Endothelial cell (in vitro differentiated cells): ENCODE results near the gene GEN1. TPM values are rescaled to one million over a fixed set of nuclear protein-coding genes. Genes with fewer than 3 reads are reported as not detected.

Experiments used
- DNase-seq: peaks from one replicate; pipeline ENCODE4 v3.0.0; 2021; ENCODE audit warnings: low spot score
- H3K27ac Mint-ChIP-seq: one replicate; pipeline ENCODE4 v1.8.0; 2021; ENCODE audit warnings: mixed read lengths, inconsistent platforms; ENCODE audit not compliant: unreplicated experiment
- H3K27me3 Mint-ChIP-seq: one replicate; pipeline ENCODE4 v1.8.0; 2021; ENCODE audit warnings: mild to moderate bottlenecking, moderate library complexity, mixed read lengths, inconsistent platforms; ENCODE audit not compliant: unreplicated experiment
- H3K36me3 Mint-ChIP-seq: one replicate; pipeline ENCODE4 v1.8.0; 2021; ENCODE audit warnings: mild to moderate bottlenecking, low read depth, mixed read lengths, inconsistent platforms; ENCODE audit not compliant: unreplicated experiment
- H3K4me1 Mint-ChIP-seq: one replicate; pipeline ENCODE4 v1.8.0; 2021; ENCODE audit warnings: mild to moderate bottlenecking, mixed read lengths, inconsistent platforms; ENCODE audit not compliant: unreplicated experiment
- H3K4me3 Mint-ChIP-seq: one replicate; pipeline ENCODE4 v1.8.0; 2021; ENCODE audit warnings: mild to moderate bottlenecking, mixed read lengths, inconsistent platforms; ENCODE audit not compliant: unreplicated experiment
- H3K9me3 Mint-ChIP-seq: one replicate; pipeline ENCODE4 v1.8.0; 2021; ENCODE audit warnings: mixed read lengths, inconsistent platforms; ENCODE audit not compliant: unreplicated experiment
- CTCF ChIP-seq: fragments of 200-600 bp; sonication (generic); IDR thresholded peaks from one replicate; pipeline ENCODE4 v1.5.0; 2021; ENCODE audit warnings: antibody characterized with exemption; ENCODE audit not compliant: unreplicated experiment
- total RNA-seq: library from RNA; stranded (reverse); fragmentation: NEBNext Ultra II Directional; extraction: Animal tissue kit (Norgen Biotek cat#: 25700); gene quantifications from one replicate; pipeline ENCODE4 v1.2.1, GENCODE V29; 2021; ENCODE audit not compliant: unreplicated experiment

Gene GEN1
- total RNA-seq, 1 donor from 2014 or later: 12.3 TPM

DNA sequence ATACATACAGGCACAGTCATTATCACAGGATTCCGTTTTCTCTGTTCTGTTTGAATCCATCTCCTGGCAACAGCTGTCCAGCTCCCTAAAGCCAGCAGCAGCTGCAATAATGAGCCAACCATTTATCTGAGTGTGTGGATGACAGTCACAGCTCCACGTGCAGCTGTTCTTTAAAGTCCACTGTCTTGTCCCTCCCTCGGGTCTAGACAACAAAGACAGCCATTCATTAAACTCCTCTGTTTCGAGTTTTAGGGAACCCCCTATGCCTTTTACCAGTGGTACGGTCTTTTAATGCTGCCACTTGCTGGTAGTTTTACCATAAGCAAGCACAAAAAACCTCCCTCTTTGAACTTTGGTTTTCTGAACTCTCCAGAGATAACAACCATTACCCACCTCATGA is 46.3 kb downstream of the GEN1 start:
- no peak for DNase-seq
- H3K27ac Mint-ChIP-seq: no peak overlapping the region
- peaks cover 3% of the 10 kb centered on the region for H3K27me3 Mint-ChIP-seq
- no peak for TF ChIP-seq CTCF
- no peaks in the 10 kb centered on the region for H3K36me3 Mint-ChIP-seq
- no peak overlapping the region for H3K4me3 Mint-ChIP-seq
- peaks cover 4% of the 10 kb centered on the region for H3K4me1 Mint-ChIP-seq
- no peaks in the 10 kb centered on the region for H3K9me3 Mint-ChIP-seq

- H3K9me3 Mint-ChIP-seq: no peaks in the 10 kb centered on the region
- DNase-seq: no peak
- no peak overlapping the region for H3K4me3 Mint-ChIP-seq
Observed at GRCh38 chr2:17800693-17801458, 46.9 kb downstream of the GEN1 start.

GRCh38 chr2:17803497-17803896 is 49.6 kb downstream of the GEN1 start:
- Mint-ChIP-seq H3K4me1 (peaks cover 4% of the 10 kb centered on the region), H3K4me3 (no peak overlapping the region), H3K9me3 (no peaks in the 10 kb centered on the region), H3K27ac (no peak overlapping the region), H3K36me3 (no peaks in the 10 kb centered on the region), H3K27me3 (peaks cover 2% of the 10 kb centered on the region)
- DNase-seq: no peak
- no peak for TF ChIP-seq CTCF

More at GRCh38 chr2:17800693-17801458, 46.9 kb downstream of the GEN1 start:
- H3K36me3 Mint-ChIP-seq: no peaks in the 10 kb centered on the region
- no peak for TF ChIP-seq CTCF
- H3K4me1 Mint-ChIP-seq: peaks cover 4% of the 10 kb centered on the region
- no peak overlapping the region for H3K27ac Mint-ChIP-seq
- H3K27me3 Mint-ChIP-seq: peaks cover 3% of the 10 kb centered on the region

DNA sequence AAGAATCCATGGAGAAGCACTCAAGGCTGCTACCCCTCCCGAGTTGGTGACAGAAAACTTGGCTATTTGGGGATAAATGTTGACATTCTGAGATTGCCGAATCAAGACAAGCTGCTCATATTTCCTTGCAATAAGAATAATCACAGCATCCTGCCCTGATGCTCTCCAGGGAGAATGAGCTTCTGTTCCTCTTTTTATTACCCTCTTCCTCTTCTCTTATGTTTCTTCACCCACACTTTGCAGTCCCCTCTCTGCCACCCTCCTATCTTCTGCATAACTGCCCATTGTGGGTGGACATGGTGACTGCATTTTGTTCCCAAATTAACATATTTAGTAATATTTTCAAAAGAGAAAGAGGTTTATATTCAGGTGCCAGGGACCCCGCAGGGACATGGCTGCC is 50.4 kb downstream of the GEN1 start:
- no peak for TF ChIP-seq CTCF
- no peak overlapping the region for H3K4me3 Mint-ChIP-seq
- no peaks in the 10 kb centered on the region for H3K36me3 Mint-ChIP-seq
- H3K27me3 Mint-ChIP-seq: peaks cover 2% of the 10 kb centered on the region
- no peak for DNase-seq
- peaks cover 3% of the 10 kb centered on the region for H3K4me1 Mint-ChIP-seq
- no peaks in the 10 kb centered on the region for H3K9me3 Mint-ChIP-seq
- H3K27ac Mint-ChIP-seq: no peak overlapping the region

DNA sequence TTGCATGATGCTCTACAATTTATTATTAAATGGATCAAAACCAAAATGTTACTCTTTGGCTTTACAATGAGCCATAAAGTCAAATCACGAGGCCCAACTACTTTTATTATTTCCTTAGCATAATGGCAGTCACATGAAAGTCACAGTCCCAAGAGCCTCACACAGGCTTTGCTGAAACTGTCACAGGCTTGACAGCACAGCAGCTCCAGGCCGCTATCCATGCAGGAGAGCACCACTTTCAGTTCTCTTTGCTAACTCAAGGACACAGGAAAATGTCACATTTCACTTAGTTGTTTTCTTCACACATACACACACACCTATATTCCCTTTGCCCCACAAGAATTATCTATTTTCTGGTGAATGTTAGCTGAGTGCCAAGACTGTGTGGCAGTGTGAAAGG is 51.2 kb downstream of the GEN1 start:
- no peaks in the 10 kb centered on the region for H3K9me3 Mint-ChIP-seq
- peaks cover 2% of the 10 kb centered on the region for H3K27me3 Mint-ChIP-seq
- H3K36me3 Mint-ChIP-seq: no peaks in the 10 kb centered on the region
- TF ChIP-seq CTCF: no peak
- no peak for DNase-seq
- no peak overlapping the region for H3K4me3 Mint-ChIP-seq
- H3K4me1 Mint-ChIP-seq: no peaks in the 10 kb centered on the region
- H3K27ac Mint-ChIP-seq: no peak overlapping the region
